ENCODE measurements around the gene BEND3.

BEND3 gene

GRCh38 chr6:107080036-107080435 is 35.3 kb downstream of the BEND3 start:
- peak; percentile 28 for TF ChIP-seq CTCF (IDR thresholded peaks at IDR 0.05; ENCODE audit: insufficient read depth, low read depth, low read length, missing control alignments)
- no peak overlapping the region for H3K4me3 ChIP-seq (ENCODE audit: low read depth, low read length)
- DNase-seq (ENCODE audit: low read depth), result peak; percentile 33

GRCh38 chr6:107079429-107079828 is 35.9 kb downstream of the BEND3 start:
- H3K4me3 ChIP-seq (ENCODE audit: low read depth, low read length), result no peak overlapping the region
- no peak for TF ChIP-seq CTCF (IDR thresholded peaks at IDR 0.05; ENCODE audit: insufficient read depth, low read depth, low read length, missing control alignments)
- DNase-seq (ENCODE audit: low read depth), result no peak

GRCh38 chr6:107077710-107078109 is 37.6 kb downstream of the BEND3 start:
- TF ChIP-seq CTCF (IDR thresholded peaks at IDR 0.05; ENCODE audit: insufficient read depth, low read depth, low read length, missing control alignments), result no peak
- H3K4me3 ChIP-seq (ENCODE audit: low read depth, low read length), result no peak overlapping the region
- no peak for DNase-seq (ENCODE audit: low read depth)

GRCh38 chr6:107075951-107076381 is 39.3 kb downstream of the BEND3 start:
- no peak for TF ChIP-seq CTCF (IDR thresholded peaks at IDR 0.05; ENCODE audit: insufficient read depth, low read depth, low read length, missing control alignments)
- no peak overlapping the region for H3K4me3 ChIP-seq (ENCODE audit: low read depth, low read length)
- peak; percentile 18 for DNase-seq (ENCODE audit: low read depth)

- no peak for TF ChIP-seq CTCF (IDR thresholded peaks at IDR 0.05; ENCODE audit: insufficient read depth, low read depth, low read length, missing control alignments)
- H3K4me3 ChIP-seq (ENCODE audit: low read depth, low read length), result no peak overlapping the region
- DNase-seq (ENCODE audit: low read depth), result no peak
Observed at GRCh38 chr6:107070686-107071085, 44.6 kb downstream of the BEND3 start.

DNA sequence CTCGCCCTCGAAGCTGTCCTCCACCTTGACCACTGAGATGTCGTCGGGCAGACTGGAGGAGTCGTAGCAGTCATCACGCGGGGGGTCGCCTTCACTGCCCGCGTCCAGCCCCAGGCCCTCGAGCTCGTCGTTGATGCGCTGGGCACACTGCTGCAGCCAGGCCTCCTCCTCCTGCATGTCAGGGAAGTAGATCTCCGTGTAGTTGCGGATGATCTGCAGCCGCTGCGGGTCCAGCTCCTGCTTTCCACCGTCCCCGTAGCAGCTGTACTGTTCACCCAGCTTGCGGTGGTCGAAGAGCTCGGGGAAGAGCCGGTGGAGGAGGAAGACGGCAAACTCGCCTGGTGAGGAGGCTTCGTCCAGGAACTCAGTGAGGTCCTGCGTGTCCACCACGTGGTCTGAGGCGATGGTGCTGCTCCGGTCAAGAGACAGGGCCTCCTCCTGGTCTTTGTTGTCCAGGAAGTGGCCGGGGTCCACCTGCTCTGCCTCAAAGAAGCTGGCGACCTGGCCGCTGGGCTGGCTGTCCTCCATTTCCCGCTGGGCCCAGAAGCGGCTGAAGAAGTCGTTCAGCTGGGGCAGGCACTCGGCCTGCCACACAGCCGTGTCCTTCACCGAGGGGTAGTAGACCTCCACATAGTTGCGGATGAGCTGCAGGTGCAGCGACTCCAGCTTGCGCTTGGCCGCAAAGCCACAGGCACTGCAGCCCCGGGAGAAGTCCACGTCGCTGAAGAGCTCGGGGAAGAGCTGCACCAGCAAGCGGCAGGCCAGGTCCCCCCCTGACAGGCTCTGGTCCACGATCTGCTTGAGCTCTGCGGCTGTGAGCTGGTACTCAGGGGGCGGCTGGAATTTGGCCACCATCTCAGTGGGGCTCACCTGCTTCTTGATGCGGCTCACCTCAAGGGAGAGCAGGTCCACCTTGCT is 45.4 kb downstream of the BEND3 start:
- no peak for TF ChIP-seq CTCF (IDR thresholded peaks at IDR 0.05; ENCODE audit: insufficient read depth, low read depth, low read length, missing control alignments)
- no peak for DNase-seq (ENCODE audit: low read depth)

More for the DNA sequence above, 45.4 kb downstream of the BEND3 start:
- H3K4me3 ChIP-seq (ENCODE audit: low read depth, low read length), result no peak overlapping the region
